HepG2 (cell line): ENCODE data around the gene KLHDC4. TPM values are rescaled to one million over a fixed set of nuclear protein-coding genes. Genes with fewer than 3 reads are reported as not detected.

Experiments used
- AFF4 ChIP-seq: sonication (generic); formaldehyde crosslinking; IDR thresholded peaks from 2 replicates; pipeline ENCODE4 v1.4.0; 2020; ENCODE audit warnings: missing genetic modification reagents
- CCAR2 ChIP-seq: fragments of 200-400 bp; formaldehyde crosslinking; optimal IDR thresholded peaks from 2 replicates; pipeline ENCODE3; 2018; ENCODE audit warnings: low read depth, mild to moderate bottlenecking, low read length, moderate library complexity
- CENPT ChIP-seq: sonication (generic); formaldehyde crosslinking; IDR thresholded peaks from 2 replicates; pipeline ENCODE4 v1.8.0; 2022; ENCODE audit warnings: low read depth, mild to moderate bottlenecking, moderate library complexity, missing genetic modification reagents
- DZIP1 ChIP-seq: sonication (generic); formaldehyde crosslinking; IDR thresholded peaks from 2 replicates; pipeline ENCODE4 v1.5.0; 2020; ENCODE audit warnings: mild to moderate bottlenecking, missing genetic modification reagents
- GABPA ChIP-seq, 2 experiments: IDR thresholded peaks; 2 replicates each; pipeline ENCODE4 v1.6.1; 2011 to 2016; ENCODE audit warnings: low read depth in 2 of 2, low read length in 1 of 2, missing biosample characterization in 1 of 2, missing genetic modification characterization in 1 of 2
- JDP2 ChIP-seq: sonication (generic); formaldehyde crosslinking; IDR thresholded peaks from 2 replicates; pipeline ENCODE4 v1.8.1; 2022; ENCODE audit warnings: missing genetic modification reagents, borderline replicate concordance
- NAIF1 ChIP-seq: sonication (generic); formaldehyde crosslinking; IDR thresholded peaks from 2 replicates; pipeline ENCODE4 v1.5.0; 2020; ENCODE audit warnings: mild to moderate bottlenecking, missing genetic modification reagents, borderline replicate concordance
- PHF20 ChIP-seq: sonication (generic); formaldehyde crosslinking; IDR thresholded peaks from 2 replicates; pipeline ENCODE4 v1.5.0; 2020; ENCODE audit warnings: mild to moderate bottlenecking, missing genetic modification reagents
- PRDM15 ChIP-seq: sonication (generic); formaldehyde crosslinking; IDR thresholded peaks from 2 replicates; pipeline ENCODE4 v1.4.0; 2020; ENCODE audit warnings: missing genetic modification reagents
- RBFOX2 ChIP-seq: fragments of 200-400 bp; formaldehyde crosslinking; IDR thresholded peaks from 2 replicates; pipeline ENCODE4 v1.6.1; 2017; ENCODE audit warnings: low read depth, mild to moderate bottlenecking, low read length
- YY1 ChIP-seq: IDR thresholded peaks from 2 replicates; pipeline ENCODE4 v1.6.1; 2011; ENCODE audit warnings: low read length, low read depth, moderate library complexity, mild to moderate bottlenecking; ENCODE audit not compliant: insufficient read depth, insufficient replicate concordance
- ZFP36L2 ChIP-seq: sonication (generic); formaldehyde crosslinking; IDR thresholded peaks from 2 replicates; pipeline ENCODE4 v1.4.0; 2020; ENCODE audit warnings: missing genetic modification reagents
- ZNF274 ChIP-seq: sonication (generic); formaldehyde crosslinking; IDR thresholded peaks from 2 replicates; pipeline ENCODE4 v1.5.1; 2020; ENCODE audit warnings: mild to moderate bottlenecking, missing genetic modification reagents
- ZNF800 ChIP-seq: sonication (generic); formaldehyde crosslinking; IDR thresholded peaks from 2 replicates; pipeline ENCODE4 v1.4.0; 2020; ENCODE audit warnings: missing genetic modification reagents
- polyA plus RNA-seq, 8 experiments: library from polyadenylated mRNA; depleted of rRNA in 3 of 8; stranded (reverse) in 7 of 8; unstranded in 1 of 8; fragments of >200 nt; fragmentation: Illumina TruSeq in 4 of 8; extraction: Trizol in 4 of 8; gene quantifications; 2 replicates each; pipeline versions ENCODE4 v1.2.1 to v1.2.3, GENCODE V29; 2011 to 2016; ENCODE audit warnings: low read depth in 4 of 8, missing spikeins in 1 of 8, mixed read lengths in 1 of 8; ENCODE audit not compliant: insufficient read depth in 1 of 8
- total RNA-seq, 5 experiments: library from RNA; depleted of rRNA; stranded (reverse); fragments of >200 nt; fragmentation: Illumina TruSeq; extraction: Trizol; gene quantifications; 2 replicates each; pipeline ENCODE4 v1.2.3, GENCODE V29; 2016; ENCODE audit warnings: low read depth in 1 of 5

KLHDC4 gene
- total and polyA plus RNA-seq, 2 of the 13 experiments (the other 11 are each of a cell fraction or from before 2014, with no cell fraction given): 18.7 to 31.8 TPM

DNA sequence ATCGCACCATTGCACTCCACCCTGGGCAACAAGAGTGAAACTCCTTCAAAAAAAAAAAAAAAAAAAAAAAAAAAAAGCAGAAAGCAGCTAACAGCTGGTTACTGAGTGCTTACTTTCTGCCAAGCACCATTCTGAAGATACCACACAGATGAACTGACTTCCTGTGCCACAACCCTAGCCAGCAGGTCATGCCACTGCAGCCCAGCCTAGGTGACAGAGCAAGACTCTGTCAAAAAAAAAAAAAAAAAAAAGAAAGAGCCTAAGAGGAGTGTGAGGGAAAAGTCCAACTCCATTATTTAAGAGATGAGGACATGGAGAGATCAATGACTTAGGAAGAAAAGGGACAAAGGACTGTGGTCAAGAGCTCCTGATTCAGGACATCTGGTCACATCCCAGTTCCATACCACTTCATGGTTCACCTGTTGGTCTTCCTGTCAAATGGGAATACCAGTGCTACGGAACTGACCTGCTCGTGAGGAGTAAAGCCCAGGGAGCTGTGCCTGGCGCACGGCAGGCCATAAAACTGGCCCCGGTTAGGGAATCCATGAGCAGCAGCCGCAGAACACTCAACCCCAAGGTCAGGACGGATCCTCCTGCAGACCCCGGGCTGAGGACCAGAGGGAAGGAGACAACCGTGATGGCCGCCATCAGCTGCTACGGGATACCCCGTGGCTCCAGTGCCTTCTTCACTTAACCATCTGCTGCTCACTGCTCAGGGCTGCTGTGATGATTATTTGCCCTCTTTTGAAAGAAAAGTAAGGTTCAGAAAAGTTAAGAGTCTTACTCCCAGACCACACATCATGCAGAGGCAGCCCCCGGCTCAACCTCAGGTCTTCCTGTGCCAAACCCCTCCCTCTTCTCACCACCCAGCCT is 950 bp downstream of the KLHDC4 start (continued):
- TF ChIP-seq ZNF800 (no peak), CCAR2 (no peak), PRDM15 (no peak), RBFOX2 (no peak), YY1 (peak; percentile 68), DZIP1 (CRISPR knock-in tag) (0 out of 2 replicates have a peak, but pooled peaks have one; percentile 40), PHF20 (CRISPR knock-in tag) (no peak), GABPA (IDR thresholded peaks at IDR 0.05; ENCODE audit: low read depth, low read length) (no peak), GABPA (CRISPR knock-in tag; IDR thresholded peaks at IDR 0.05; ENCODE audit: low read depth) (0 out of 2 replicates have a peak, but pooled peaks have one; percentile 37), JDP2 (no peak), ZNF274 (CRISPR knock-in tag) (0 out of 2 replicates have a peak, but pooled peaks have one; percentile 24), AFF4 (CRISPR knock-in tag) (no peak), ZFP36L2 (CRISPR knock-in tag) (no peak), NAIF1 (CRISPR knock-in tag) (no peak), CENPT (CRISPR knock-in tag) (0 out of 2 replicates have a peak, but pooled peaks have one; percentile 22)
